Left lung (tissue), 10 donors: ENCODE data around the gene MTG2. TPM values are rescaled to one million over a fixed set of nuclear protein-coding genes. Genes with fewer than 3 reads are reported as not detected.
A peak's percentile ranks its signal among the peaks of the same experiment; 100 is the strongest.

Experiments used
- ATAC-seq: fragments of 200-7000 bp; cut with Tn5 transposase; one replicate; pipeline ENCODE4 v1.9.1; 2020; ENCODE audit warnings: moderate library complexity
- DNase-seq, 4 donors: peaks; one replicate each; pipeline ENCODE4 v3.0.0-alpha.2; 2013 to 2020
- H3K27ac ChIP-seq, 2 donors: fragments of 200-600 bp; sonication (generic) in 1 of 2; one replicate each; pipeline versions ENCODE4 v1.5.0 to v1.8.0; 2020 to 2021
- H3K27me3 ChIP-seq, 2 donors: fragments of 200-600 bp; sonication (generic) in 1 of 2; one replicate each; pipeline versions ENCODE4 v1.5.0 to v1.8.0; 2020 to 2021
- H3K36me3 ChIP-seq, 2 donors: fragments of 200-600 bp; sonication (generic) in 1 of 2; one replicate each; pipeline versions ENCODE4 v1.5.0 to v1.8.0; 2020 to 2021
- H3K4me1 ChIP-seq, 2 donors: fragments of 200-600 bp; one replicate each; pipeline ENCODE4 v1.8.0; 2021
- H3K4me3 ChIP-seq, 2 donors: fragments of 200-600 bp; sonication (generic) in 1 of 2; one replicate each; pipeline versions ENCODE4 v1.5.0 to v1.8.0; 2020 to 2021; ENCODE audit warnings: mild to moderate bottlenecking in 1 of 2
- H3K9me3 ChIP-seq, 2 donors: fragments of 200-600 bp; sonication (generic) in 1 of 2; one replicate each; pipeline versions ENCODE4 v1.5.0 to v1.8.0; 2020 to 2021
- intact Hi-C, 2 donors: fragments of 100-400 bp; cut with DNase I; formaldehyde crosslinking; loops; one replicate each; pipeline versions ENCODE4 v1.11.2 to v1.14.2; 2022
- polyA plus RNA-seq, 6 donors: library from polyadenylated mRNA; unstranded; fragments of 120-200 nt; gene quantifications; one replicate each; pipeline ENCODE4 v1.2.1, GENCODE V29; 2013; ENCODE audit not compliant: insufficient read length in 6 of 6
- total RNA-seq, 2 donors: library from RNA; stranded (reverse); fragmentation: NEBNext Ultra II Directional; extraction: Animal tissue kit (Norgen Biotek cat#: 25700); gene quantifications; one replicate each; pipeline ENCODE4 v1.2.1, GENCODE V29; 2021
- TF ChIP-seq, protein P1 (sequence below), 2 donors: fragments of 200-600 bp; sonication (generic) in 1 of 2; IDR thresholded peaks; one replicate each; pipeline versions ENCODE4 v1.5.0 to v1.8.0; 2021; ENCODE audit warnings: antibody characterized with exemption in 2 of 2
- donor health status: DM: no; HTN: yes; CAD: no.
- donor health status: DM: no; HTN: no; CAD: no.

MTG2 gene
- total and polyA plus RNA-seq, 8 donors: 25.5 to 34.6 (median 31.2) TPM

DNA sequence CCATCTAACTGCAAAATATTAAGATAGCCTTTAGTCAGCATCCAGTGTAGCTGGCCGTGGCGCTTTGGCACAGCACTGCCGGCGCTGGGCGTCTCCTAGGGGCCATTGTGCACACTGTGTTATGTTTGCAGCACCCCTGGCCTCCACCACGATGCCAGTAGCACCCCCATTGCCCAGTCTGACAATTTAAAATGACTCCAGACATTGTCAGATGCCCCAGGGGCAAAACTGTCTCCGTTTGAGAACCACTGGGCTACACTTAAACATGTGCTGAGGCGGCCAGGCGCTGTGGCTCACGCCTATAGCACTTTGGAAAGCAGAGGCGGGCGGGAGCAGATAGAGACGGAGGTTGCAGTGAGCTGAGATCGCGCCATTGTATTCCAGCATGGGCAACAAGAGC lies 6.0 kb upstream of the MTG2 start:
- Histone ChIP-seq H3K9me3 (no peaks in the 10 kb centered on the region), H3K27ac (no peak overlapping the region), H3K27me3 (no peaks in the 10 kb centered on the region), H3K4me3 (no peak overlapping the region), H3K36me3 (peaks cover 0 to 58% of the 10 kb centered on the region in 2 donors), H3K4me1 (peaks cover 0 to 3% of the 10 kb centered on the region in 2 donors)
- TF ChIP-seq, protein P1, sequence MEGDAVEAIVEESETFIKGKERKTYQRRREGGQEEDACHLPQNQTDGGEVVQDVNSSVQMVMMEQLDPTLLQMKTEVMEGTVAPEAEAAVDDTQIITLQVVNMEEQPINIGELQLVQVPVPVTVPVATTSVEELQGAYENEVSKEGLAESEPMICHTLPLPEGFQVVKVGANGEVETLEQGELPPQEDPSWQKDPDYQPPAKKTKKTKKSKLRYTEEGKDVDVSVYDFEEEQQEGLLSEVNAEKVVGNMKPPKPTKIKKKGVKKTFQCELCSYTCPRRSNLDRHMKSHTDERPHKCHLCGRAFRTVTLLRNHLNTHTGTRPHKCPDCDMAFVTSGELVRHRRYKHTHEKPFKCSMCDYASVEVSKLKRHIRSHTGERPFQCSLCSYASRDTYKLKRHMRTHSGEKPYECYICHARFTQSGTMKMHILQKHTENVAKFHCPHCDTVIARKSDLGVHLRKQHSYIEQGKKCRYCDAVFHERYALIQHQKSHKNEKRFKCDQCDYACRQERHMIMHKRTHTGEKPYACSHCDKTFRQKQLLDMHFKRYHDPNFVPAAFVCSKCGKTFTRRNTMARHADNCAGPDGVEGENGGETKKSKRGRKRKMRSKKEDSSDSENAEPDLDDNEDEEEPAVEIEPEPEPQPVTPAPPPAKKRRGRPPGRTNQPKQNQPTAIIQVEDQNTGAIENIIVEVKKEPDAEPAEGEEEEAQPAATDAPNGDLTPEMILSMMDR (IDR thresholded peaks at IDR 0.05): no peak
- intact Hi-C loops: no loop called here
- ATAC-seq (no peak), DNase-seq (peak in 1 of 4 donors; percentile 62)

DNA sequence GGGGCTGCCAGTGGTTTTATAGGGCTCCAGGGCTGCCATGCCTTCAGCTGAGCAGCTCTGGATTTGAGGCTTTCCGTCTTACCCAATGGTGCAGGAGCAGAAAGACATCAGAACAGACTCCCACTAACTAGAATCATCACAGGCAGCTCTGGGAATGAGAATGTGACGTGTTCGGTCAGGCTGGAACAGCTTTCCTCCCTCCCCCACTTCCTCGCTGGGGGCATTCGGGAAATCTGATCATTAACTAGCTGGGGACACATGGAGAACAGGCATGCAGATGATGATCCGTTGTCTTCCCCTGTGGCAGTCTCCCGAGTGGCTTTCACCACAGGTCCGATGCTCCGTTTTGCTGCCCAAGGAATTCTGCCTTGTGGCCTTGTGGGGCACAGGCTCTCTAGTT lies 5.5 kb upstream of the MTG2 start:
- DNase-seq: no peak
- Histone ChIP-seq H3K36me3 (peaks cover 0 to 58% of the 10 kb centered on the region in 2 donors), H3K27ac (no peak overlapping the region), H3K4me3 (no peak overlapping the region), H3K27me3 (no peaks in the 10 kb centered on the region), H3K9me3 (no peaks in the 10 kb centered on the region), H3K4me1 (peaks cover 0 to 7% of the 10 kb centered on the region in 2 donors)
- no peak for ATAC-seq
- intact Hi-C loops: no loop called here
- TF ChIP-seq, protein P1 (IDR thresholded peaks at IDR 0.05): no peak

DNA sequence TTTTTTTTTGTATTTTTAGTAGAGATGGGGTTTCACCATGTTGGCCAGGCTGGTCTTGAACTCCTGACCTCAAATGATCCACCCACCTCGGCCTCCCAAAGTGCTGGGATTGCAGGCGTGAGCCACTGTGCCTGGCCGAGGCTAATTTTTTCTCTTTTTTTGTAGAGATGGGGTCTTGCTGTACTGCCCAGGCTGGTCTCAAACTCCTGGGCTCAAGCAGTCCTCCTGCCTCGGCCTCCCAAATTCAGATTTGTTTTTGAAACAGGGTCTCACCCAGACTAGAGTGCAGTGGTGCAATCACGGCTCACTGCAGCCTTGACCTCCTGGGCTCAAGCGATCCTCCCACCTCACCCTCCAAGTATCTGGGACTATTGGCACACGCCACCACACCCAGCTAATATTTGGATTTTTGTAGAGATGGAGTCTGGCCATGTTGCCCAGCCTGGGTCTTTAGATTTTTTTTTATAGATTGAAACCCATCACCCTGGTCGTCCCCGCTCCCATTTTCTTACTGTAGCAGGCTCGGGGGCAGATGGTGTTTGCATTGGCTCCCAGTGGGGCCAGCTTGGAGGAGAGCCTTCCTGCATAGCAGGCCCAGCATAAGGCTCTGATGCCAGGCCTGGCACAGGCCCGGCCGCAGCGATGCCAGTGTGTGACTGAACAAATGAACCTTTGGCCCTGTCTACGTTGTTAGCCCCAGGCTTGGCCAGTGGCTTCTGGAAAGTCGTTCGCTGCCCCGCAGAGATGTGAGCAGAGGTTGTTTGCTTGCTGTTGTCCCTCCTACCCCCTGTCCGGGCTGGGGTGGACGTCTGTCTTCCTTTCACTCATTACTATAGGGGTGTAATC lies 4.3 kb upstream of the MTG2 start:
- intact Hi-C loops: no loop called here
- H3K9me3 ChIP-seq: no peaks in the 10 kb centered on the region
- H3K4me3 ChIP-seq: no peak overlapping the region
- TF ChIP-seq, protein P1 (IDR thresholded peaks at IDR 0.05): no peak
- H3K27ac ChIP-seq: no peak overlapping the region
- ATAC-seq (no peak), DNase-seq (peak in 1 of 4 donors; percentile 60)
- peaks cover 0 to 46% of the 10 kb centered on the region in 2 donors for H3K36me3 ChIP-seq
- peaks cover 2 to 11% of the 10 kb centered on the region in 2 donors for H3K4me1 ChIP-seq
- H3K27me3 ChIP-seq: no peaks in the 10 kb centered on the region

DNA sequence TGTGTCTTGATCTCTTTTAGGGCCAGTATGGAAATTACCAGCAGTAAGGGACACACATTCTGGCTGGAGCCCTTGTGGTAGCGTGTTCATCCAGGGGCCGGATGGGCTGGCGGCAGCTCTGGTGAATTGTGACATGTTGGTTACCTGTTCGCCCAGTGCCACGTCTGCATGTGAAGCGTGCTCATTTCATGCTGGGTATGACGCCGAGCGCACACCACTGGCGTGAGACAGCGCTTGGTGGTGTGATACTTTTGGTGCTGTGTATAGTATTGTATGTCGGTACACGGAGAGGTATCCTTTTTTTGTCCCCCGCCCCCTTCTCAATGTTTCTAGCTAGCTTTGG lies 3.7 kb upstream of the MTG2 start:
- H3K4me1 ChIP-seq: peaks cover 6 to 17% of the 10 kb centered on the region in 2 donors
- no peak overlapping the region for H3K4me3 ChIP-seq
- TF ChIP-seq, protein P1 (IDR thresholded peaks at IDR 0.05): no peak
- no peaks in the 10 kb centered on the region for H3K9me3 ChIP-seq
- DNase-seq: peak in 1 of 4 donors; percentile 53
- H3K27ac ChIP-seq: no peak overlapping the region
- peaks cover 0 to 41% of the 10 kb centered on the region in 2 donors for H3K36me3 ChIP-seq
- intact Hi-C loops: no loop called here
- ATAC-seq: no peak
- no peaks in the 10 kb centered on the region for H3K27me3 ChIP-seq

DNA sequence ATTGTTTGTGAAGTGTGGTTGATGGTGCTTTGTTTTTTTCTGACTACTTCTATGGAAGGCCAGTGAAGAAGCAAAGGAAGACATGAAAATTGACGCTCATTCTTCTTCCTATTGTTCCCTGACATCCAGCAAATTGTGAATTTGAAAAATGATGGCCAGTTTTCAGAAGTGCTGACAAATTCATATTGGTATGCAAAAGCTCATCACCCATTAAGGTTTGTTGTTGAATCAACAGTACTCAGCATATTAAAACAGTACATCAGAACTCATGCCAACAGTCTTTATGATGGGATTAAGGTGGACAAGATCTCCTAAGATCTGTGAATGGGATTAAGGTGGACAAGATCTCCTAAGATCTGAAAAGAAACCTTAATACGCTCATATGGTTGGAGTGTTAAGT lies 1.0 kb upstream of the MTG2 start:
- peak overlapping the region in 1 of 2 donors; percentile 77 for H3K4me3 ChIP-seq
- intact Hi-C loops: no loop called here
- H3K27me3 ChIP-seq: no peaks in the 10 kb centered on the region
- no peaks in the 10 kb centered on the region for H3K9me3 ChIP-seq
- TF ChIP-seq, protein P1 (IDR thresholded peaks at IDR 0.05): no peak
- H3K4me1 ChIP-seq: peaks cover 6 to 39% of the 10 kb centered on the region in 2 donors
- no peak for ATAC-seq
- H3K36me3 ChIP-seq: peaks cover 0 to 14% of the 10 kb centered on the region in 2 donors
- DNase-seq: no peak
- H3K27ac ChIP-seq: peak overlapping the region in 1 of 2 donors; percentile 94
